Lower lobe of right lung (tissue), 2 donors: ENCODE data around the gene MEGF10. TPM values are rescaled to one million over a fixed set of nuclear protein-coding genes. Genes with fewer than 3 reads are reported as not detected.

Experiments
- ATAC-seq, 2 donors: fragments of 200-7000 bp; cut with Tn5 transposase; one replicate each; pipeline ENCODE4 v1.9.1; 2020 to 2022; ENCODE audit warnings: mild to moderate bottlenecking in 2 of 2, moderate library complexity in 2 of 2
- DNase-seq: peaks from one replicate; pipeline ENCODE4 v3.0.0-alpha.2; 2020
- H3K27ac ChIP-seq: fragments of 200-600 bp; one replicate; pipeline ENCODE4 v1.8.0; 2022
- H3K27me3 ChIP-seq: fragments of 200-600 bp; one replicate; pipeline ENCODE4 v1.8.0; 2022; ENCODE audit warnings: low read depth
- H3K36me3 ChIP-seq: fragments of 200-600 bp; one replicate; pipeline ENCODE4 v1.8.0; 2022; ENCODE audit warnings: mild to moderate bottlenecking
- H3K4me1 ChIP-seq: fragments of 200-600 bp; one replicate; pipeline ENCODE4 v1.8.0; 2022
- H3K4me3 ChIP-seq: fragments of 200-600 bp; one replicate; pipeline ENCODE4 v1.8.0; 2022; ENCODE audit warnings: mild to moderate bottlenecking
- H3K9me3 ChIP-seq: fragments of 200-600 bp; one replicate; pipeline ENCODE4 v1.8.0; 2022
- intact Hi-C: fragments of 100-400 bp; cut with DNase I; formaldehyde crosslinking; loops from one replicate; pipeline ENCODE4 v1.11.0; 2022
- total RNA-seq: library from RNA; stranded (reverse); fragmentation: NEBNext Ultra II Directional; extraction: Animal tissue kit (Norgen Biotek cat#: 25700); gene quantifications from one replicate; pipeline ENCODE4 v1.2.1, GENCODE V29; 2021
- TF ChIP-seq, protein P1 (sequence below): fragments of 200-600 bp; IDR thresholded peaks from one replicate; pipeline ENCODE4 v1.8.0; 2022; ENCODE audit warnings: antibody characterized with exemption, mild to moderate bottlenecking
- donor health status: DM: no; HTN: yes; CAD: no; lungs with severe emphysema.

Gene MEGF10
- total RNA-seq, 1 donor from 2014 or later = 0.30 TPM

DNA sequence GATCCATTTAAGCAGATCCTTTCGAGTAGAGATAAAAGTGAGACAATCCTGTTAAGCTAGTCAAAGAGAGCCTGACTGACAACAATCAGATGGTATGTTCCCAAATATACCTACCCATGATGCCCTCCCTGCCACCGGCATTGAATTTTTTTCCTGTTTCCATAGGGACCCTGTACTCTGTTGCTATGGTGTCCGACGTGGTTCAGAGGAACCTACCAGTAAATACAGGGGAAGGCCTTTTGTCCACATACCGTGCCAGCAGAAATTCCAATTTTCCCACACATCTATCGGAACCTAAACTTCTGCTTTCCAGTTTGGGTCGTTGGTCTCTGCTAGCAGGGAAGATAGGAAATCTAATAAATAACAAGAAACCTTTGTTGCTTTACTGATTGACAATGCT lies 64.7 kb downstream of the MEGF10 start:
- ATAC-seq = no peak
- H3K36me3 ChIP-seq = no peaks in the 10 kb centered on the region
- intact Hi-C loops = no loop called here
- DNase-seq = no peak
- H3K4me3 ChIP-seq = no peak overlapping the region
- TF ChIP-seq, protein P1, sequence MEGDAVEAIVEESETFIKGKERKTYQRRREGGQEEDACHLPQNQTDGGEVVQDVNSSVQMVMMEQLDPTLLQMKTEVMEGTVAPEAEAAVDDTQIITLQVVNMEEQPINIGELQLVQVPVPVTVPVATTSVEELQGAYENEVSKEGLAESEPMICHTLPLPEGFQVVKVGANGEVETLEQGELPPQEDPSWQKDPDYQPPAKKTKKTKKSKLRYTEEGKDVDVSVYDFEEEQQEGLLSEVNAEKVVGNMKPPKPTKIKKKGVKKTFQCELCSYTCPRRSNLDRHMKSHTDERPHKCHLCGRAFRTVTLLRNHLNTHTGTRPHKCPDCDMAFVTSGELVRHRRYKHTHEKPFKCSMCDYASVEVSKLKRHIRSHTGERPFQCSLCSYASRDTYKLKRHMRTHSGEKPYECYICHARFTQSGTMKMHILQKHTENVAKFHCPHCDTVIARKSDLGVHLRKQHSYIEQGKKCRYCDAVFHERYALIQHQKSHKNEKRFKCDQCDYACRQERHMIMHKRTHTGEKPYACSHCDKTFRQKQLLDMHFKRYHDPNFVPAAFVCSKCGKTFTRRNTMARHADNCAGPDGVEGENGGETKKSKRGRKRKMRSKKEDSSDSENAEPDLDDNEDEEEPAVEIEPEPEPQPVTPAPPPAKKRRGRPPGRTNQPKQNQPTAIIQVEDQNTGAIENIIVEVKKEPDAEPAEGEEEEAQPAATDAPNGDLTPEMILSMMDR = no peak
- no peak overlapping the region for H3K27ac ChIP-seq
- no peaks in the 10 kb centered on the region for H3K27me3 ChIP-seq
- H3K9me3 ChIP-seq = no peaks in the 10 kb centered on the region
- no peaks in the 10 kb centered on the region for H3K4me1 ChIP-seq

DNA sequence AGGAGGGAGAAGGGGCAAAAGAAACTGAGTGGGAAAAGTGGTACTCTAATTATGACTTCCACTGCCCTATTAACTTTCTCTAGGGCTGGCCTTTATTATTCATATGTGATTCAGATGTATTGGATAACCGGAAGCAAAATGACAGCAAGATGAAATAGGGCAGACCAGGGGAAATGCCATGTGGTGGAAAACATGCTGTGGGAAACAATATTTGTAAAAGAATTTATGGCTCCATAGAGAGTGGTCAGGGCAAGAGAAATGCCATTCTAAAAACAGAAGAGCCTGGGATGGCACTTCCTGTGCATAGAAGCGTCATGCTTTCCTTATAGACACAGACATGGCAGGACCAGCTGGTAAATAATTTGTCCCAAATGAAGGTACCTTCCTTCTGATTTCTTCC lies 67.7 kb downstream of the MEGF10 start:
- Histone ChIP-seq H3K4me1 (no peaks in the 10 kb centered on the region), H3K27me3 (no peaks in the 10 kb centered on the region), H3K27ac (no peak overlapping the region), H3K36me3 (no peaks in the 10 kb centered on the region), H3K9me3 (no peaks in the 10 kb centered on the region), H3K4me3 (no peak overlapping the region)
- no peak for ATAC-seq
- DNase-seq = no peak
- TF ChIP-seq, protein P1 = no peak
- intact Hi-C loops = no loop called here

DNA sequence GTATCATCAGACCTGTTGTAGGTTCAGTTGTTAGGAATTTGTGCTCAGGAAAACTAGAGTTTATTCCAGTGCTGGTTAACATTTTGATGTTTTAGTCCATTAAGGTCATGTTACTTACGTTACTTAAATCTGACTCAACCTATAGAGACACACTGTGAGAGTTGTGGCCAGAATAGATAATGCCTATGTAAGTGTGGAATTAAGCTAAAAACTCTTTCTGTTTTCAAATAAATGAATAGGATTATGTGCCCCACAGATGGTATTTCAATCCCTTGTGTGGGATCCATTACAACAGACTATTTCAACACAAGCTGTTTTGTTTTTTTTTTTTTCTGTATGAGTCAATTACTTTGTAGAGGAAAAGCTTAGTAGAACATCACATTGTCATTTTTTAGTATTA lies 68.1 kb downstream of the MEGF10 start:
- H3K4me3 ChIP-seq = no peak overlapping the region
- ATAC-seq = no peak
- intact Hi-C loops = no loop called here

DNA sequence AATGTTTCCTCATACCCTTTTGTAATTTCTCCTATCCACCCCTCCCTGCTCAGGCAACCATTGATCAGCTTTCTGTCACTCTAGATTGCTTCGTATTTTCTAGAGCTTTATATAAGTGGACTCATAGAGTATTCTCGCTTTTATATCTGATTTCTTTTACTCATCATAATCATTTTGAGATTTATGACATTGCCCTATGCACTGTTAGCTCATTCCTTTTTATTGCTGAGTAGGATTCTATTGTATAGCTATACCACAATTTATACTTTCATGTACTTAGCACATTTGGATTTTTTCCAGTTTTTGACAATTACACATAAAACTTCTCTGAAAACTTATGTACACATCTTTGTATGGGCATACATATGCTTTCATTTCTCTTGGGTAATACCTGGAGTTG lies 68.9 kb downstream of the MEGF10 start:
- Histone ChIP-seq H3K36me3 (no peaks in the 10 kb centered on the region), H3K27ac (no peak overlapping the region), H3K9me3 (no peaks in the 10 kb centered on the region), H3K27me3 (no peaks in the 10 kb centered on the region), H3K4me3 (no peak overlapping the region), H3K4me1 (no peaks in the 10 kb centered on the region)
- no peak for ATAC-seq
- intact Hi-C loops = no loop called here
- no peak for DNase-seq
- TF ChIP-seq, protein P1 = no peak

More for the DNA sequence above, 68.1 kb downstream of the MEGF10 start:
- H3K4me1 ChIP-seq = no peaks in the 10 kb centered on the region
- H3K27ac ChIP-seq = no peak overlapping the region
- no peak for DNase-seq
- no peaks in the 10 kb centered on the region for H3K36me3 ChIP-seq
- no peaks in the 10 kb centered on the region for H3K27me3 ChIP-seq
- TF ChIP-seq, protein P1 = no peak
- no peaks in the 10 kb centered on the region for H3K9me3 ChIP-seq

DNA sequence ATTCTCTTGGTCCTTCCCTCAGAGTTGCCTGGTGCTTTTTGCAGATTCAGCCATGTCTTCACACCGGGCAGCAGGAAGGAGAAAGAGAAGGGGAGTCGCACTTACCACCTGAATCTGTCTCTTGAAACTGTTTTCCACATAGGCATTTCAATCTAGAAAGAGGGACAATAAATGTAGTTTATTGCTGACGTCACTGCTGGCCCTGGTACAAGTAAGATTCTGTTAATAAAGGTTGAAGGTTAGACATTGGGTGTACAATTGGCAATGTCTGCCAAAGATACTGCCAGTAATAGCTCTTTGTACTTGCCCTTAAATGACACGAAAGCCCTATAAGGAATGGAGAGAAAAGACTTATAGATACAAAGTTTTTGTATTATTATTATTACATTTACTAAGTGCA lies 72.8 kb downstream of the MEGF10 start:
- Histone ChIP-seq H3K9me3 (no peaks in the 10 kb centered on the region), H3K27ac (no peak overlapping the region), H3K36me3 (no peaks in the 10 kb centered on the region), H3K4me3 (no peak overlapping the region), H3K27me3 (no peaks in the 10 kb centered on the region), H3K4me1 (no peaks in the 10 kb centered on the region)
- DNase-seq (no peak), ATAC-seq (no peak)
- TF ChIP-seq, protein P1 = no peak
- intact Hi-C loops = no loop called here

DNA sequence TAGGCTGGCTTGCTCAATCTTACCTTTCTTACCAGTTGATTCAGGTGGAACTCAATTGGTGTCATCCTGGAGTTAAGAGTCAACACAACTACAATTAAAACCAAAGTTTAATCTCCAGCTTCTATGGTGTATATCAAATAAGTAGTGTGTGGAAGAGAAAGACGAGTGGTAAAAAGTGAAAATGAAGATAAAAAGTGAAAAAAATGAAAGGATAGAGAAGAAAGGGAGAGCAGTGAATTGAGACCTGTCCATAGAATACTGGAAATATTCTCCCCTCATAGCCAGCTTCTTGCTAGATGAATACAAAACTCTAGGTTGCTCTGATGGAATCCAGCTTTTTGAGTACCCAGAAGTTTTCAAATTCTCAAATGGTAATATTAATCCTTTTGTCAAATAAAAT lies 76.4 kb downstream of the MEGF10 start:
- ATAC-seq (no peak), DNase-seq (no peak)
- no peak overlapping the region for H3K4me3 ChIP-seq
- H3K36me3 ChIP-seq = no peaks in the 10 kb centered on the region
- H3K27me3 ChIP-seq = no peaks in the 10 kb centered on the region
- no peaks in the 10 kb centered on the region for H3K4me1 ChIP-seq
- TF ChIP-seq, protein P1 = no peak
- intact Hi-C loops = no loop called here
- no peaks in the 10 kb centered on the region for H3K9me3 ChIP-seq
- H3K27ac ChIP-seq = no peak overlapping the region
